ENCODE measurements around the gene CTSL. TPM values are rescaled to one million over a fixed set of nuclear protein-coding genes. Genes with fewer than 3 reads are reported as not detected.

Gene CTSL
- total RNA-seq = 100 to 1,000 TPM in 8 of 9 donors, 10 to 100 TPM in 1; 95.3 to 382 (median 130) TPM
- polyA plus RNA-seq = 100 to 1,000 TPM in 1 of 2 donors, 10 to 100 TPM in 1; 86.6 to 166 TPM
- long read RNA-seq, donor 1, transcript CTSL-201 (8 exons, 1,436 nt) = minor isoform, 38 of 149 reads
- long read RNA-seq, donor 1, transcript CTSL-203 (8 exons, 2,177 nt) = major isoform, 86 of 149 reads
- long read RNA-seq, donor 1, partial matches to known transcripts = 2 of 149 reads
- long read RNA-seq, donor 1, other reads (novel, unspliced or antisense) = 23 of 149 reads
- long read RNA-seq, donor 2, transcript CTSL-201 (8 exons, 1,436 nt) = minor isoform, 101 of 362 reads
- long read RNA-seq, donor 2, transcript CTSL-203 (8 exons, 2,177 nt) = major isoform, 207 of 362 reads
- long read RNA-seq, donor 2, partial matches to known transcripts = 9 of 362 reads
- long read RNA-seq, donor 2, other reads (novel, unspliced or antisense) = 45 of 362 reads
- long read RNA-seq, donor 3, transcript CTSL-203 (8 exons, 2,177 nt) = major isoform, 45 of 82 reads
- long read RNA-seq, donor 3, transcript CTSL-201 (8 exons, 1,436 nt) = minor isoform, 25 of 82 reads
- long read RNA-seq, donor 3, partial matches to known transcripts = 5 of 82 reads
- long read RNA-seq, donor 3, other reads (novel, unspliced or antisense) = 7 of 82 reads

- DNase-seq (peak; percentile 94 to 97 (median 95)), ATAC-seq (peak; percentile 97 to 98 (median 98))
- H3K4me3 ChIP-seq = peak within 1 kb of the TSS; percentile 54 to 86 (median 74)
- peak within 1 kb of the TSS; percentile 85 to 100 (median 96) for H3K27ac ChIP-seq
- no peaks in the 10 kb centered on the region for H3K9me3 ChIP-seq
- peaks cover 0 to 76% (median 20%) of the 10 kb centered on the region in 12 donors for H3K4me1 ChIP-seq
- no peaks in the 10 kb centered on the region for H3K27me3 ChIP-seq
- intact Hi-C loops (cut with DNase I) = loop anchor here in 2 of 10 donors (5.0 to 10.0 kb wide), 2 partner anchors 69 to 779 kb away; partner anchors contain the start of gene GAS1 (in 1 of the 2)
- peaks cover 0 to 40% (median 37%) of the 10 kb centered on the region in 9 donors for H3K36me3 ChIP-seq
- 0 to 1% (median 0%) methylated on average over 11 to 67 of the region's 67 CpGs for WGBS, 4 donors
- peak; percentile 30 to 94 for TF ChIP-seq POLR2A (IDR thresholded peaks at IDR 0.05)
- TF ChIP-seq CTCF (IDR thresholded peaks at IDR 0.05) = peak in 9 of 12 donors; percentile 8 to 45 (median 19)
These were observed at the start of gene CTSL for GRCh38 chr9:87725900-87726709. TSS of gene CTSL (plus strand) at chr9:87726119. CDS start at chr9:87727604, 1,485 bp downstream.

GRCh38 chr9:87676976-87677775, 48.7 kb upstream of the CTSL start:
- peaks cover 0 to 10% (median 0%) of the 10 kb centered on the region in 9 donors for H3K36me3 ChIP-seq
- no peaks in the 10 kb centered on the region for H3K27me3 ChIP-seq
- peaks cover 0 to 12% (median 0%) of the 10 kb centered on the region in 12 donors for H3K4me1 ChIP-seq
- 64 to 71% (median 68%) methylated on average over 13 to 14 of the region's 14 CpGs for WGBS, 4 donors
- intact Hi-C loops (cut with DNase I) = loop anchor here in 2 of 10 donors (10.0 kb wide), 2 partner anchors 58 to 368 kb away; no protein-coding TSS in a partner anchor
- DNase-seq (peak in 3 of 5 donors; percentile 33 to 74 (median 61)), ATAC-seq (peak; percentile 44 to 75 (median 64))
- TF ChIP-seq POLR2A (IDR thresholded peaks at IDR 0.05) = no peak
- no peak for TF ChIP-seq CTCF (IDR thresholded peaks at IDR 0.05)
- no peak overlapping the region for H3K4me3 ChIP-seq
- H3K9me3 ChIP-seq = no peaks in the 10 kb centered on the region
- H3K27ac ChIP-seq = no peak overlapping the region

DNA sequence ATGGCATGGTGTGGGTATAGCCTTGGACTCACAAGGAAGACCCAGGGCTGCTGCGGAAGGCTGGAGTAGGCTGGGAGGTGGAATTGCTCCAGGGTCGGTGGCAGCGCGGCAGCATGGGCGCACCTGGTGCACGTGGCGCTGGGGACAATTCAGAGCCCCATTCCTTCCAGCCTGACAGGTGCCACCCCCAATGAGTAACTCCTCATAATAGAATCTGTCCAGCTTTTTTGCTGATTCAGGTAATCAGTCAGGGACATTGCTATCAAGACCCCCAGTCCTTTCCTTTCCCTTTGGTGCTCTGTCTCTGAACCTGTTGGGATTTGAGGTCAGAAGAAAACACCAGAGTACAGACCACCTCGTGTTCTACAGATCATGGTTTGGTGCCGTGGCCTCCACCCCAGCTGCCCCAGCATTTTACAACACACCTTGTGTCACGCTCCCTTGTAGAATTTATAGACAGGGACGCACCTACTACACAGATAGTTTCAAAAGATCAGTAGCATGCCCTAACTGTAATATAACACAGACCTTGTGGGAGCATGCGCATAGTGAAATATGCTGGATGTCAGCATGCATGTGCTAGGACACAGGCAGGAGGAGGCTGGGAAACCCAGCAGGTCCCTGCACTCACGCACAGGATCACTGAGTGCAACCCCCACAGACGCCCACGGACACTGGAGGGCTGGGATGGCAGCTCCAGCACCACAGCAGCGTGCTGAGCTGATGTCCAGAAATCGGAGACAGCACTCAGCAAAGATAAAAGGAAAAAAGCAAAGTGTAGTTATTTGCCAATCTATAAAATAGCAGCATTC, 47.9 kb upstream of the CTSL start:
- DNase-seq = no peak
- Histone ChIP-seq H3K4me3 (no peak overlapping the region), H3K36me3 (peaks cover 0 to 15% (median 0%) of the 10 kb centered on the region in 9 donors), H3K27me3 (no peaks in the 10 kb centered on the region), H3K27ac (no peak overlapping the region), H3K4me1 (peaks cover 0 to 12% (median 0%) of the 10 kb centered on the region in 12 donors), H3K9me3 (no peaks in the 10 kb centered on the region)
- no peak for ATAC-seq
- 87 to 91% (median 90%) methylated on average over 16 to 17 of the region's 17 CpGs for WGBS, 4 donors
- intact Hi-C loops (cut with DNase I) = loop anchor here in 4 of 10 donors (2.0 to 10.0 kb wide), 3 partner anchors 57 to 367 kb away; no protein-coding TSS in a partner anchor
- TF ChIP-seq POLR2A (IDR thresholded peaks at IDR 0.05) = no peak
- TF ChIP-seq CTCF (IDR thresholded peaks at IDR 0.05) = no peak

All from heart left ventricle (tissue), 16 donors.